T-cell (primary cell): ENCODE measurements around the gene MAPK7. TPM values are rescaled to one million over a fixed set of nuclear protein-coding genes. Genes with fewer than 3 reads are reported as not detected.
A peak's percentile ranks its signal among the peaks of the same experiment; 100 is the strongest.

Experiments
- ATAC-seq, 4 experiments: fragments of 200-7000 bp in 3 of 4; fragments of 150-1000 bp in 1 of 4; cut with Tn5 transposase; replicated peaks in 1 of 4; 1 replicate in 3 of 4; 2 replicates in 1 of 4; pipeline ENCODE4 v1.10.0; 2021; ENCODE audit warnings: moderate library complexity in 3 of 4, mild to moderate bottlenecking in 2 of 4, moderate number of reproducible peaks in 1 of 4
- CTCF ChIA-PET, 2 donors: fragments of 300-600 bp; sonication (Branson Sonifier 250); formaldehyde crosslinking; loops; one replicate each; lab custom pipeline; 2022; ENCODE audit warnings: antibody characterized with exemption in 2 of 2; lab: Charles Lee
- POLR2A ChIA-PET, 2 donors: fragments of 300-600 bp; sonication (Branson Sonifier 250); formaldehyde crosslinking; loops; one replicate each; lab custom pipeline; 2022; ENCODE audit warnings: antibody characterized with exemption in 2 of 2; lab: Charles Lee
- DNase-seq, 35 experiments: peaks; one replicate each; pipeline versions ENCODE4 v3.0.0 to v3.0.0-alpha.2; 2013 to 2023
- H3K27ac ChIP-seq: one replicate; pipeline ENCODE4 v1.5.1; 2013; ENCODE audit warnings: low read length
- H3K27me3 ChIP-seq, 2 experiments: replicated peaks in 1 of 2; 1 replicate in 1 of 2; 2 replicates in 1 of 2; pipeline versions ENCODE4 v1.6.1 to v1.7.0; 2013; ENCODE audit warnings: low read length in 1 of 2, mixed read lengths in 1 of 2; ENCODE audit not compliant: control insufficient read depth in 2 of 2, insufficient read depth in 2 of 2; ENCODE audit errors: extremely low read depth in 1 of 2
- H3K36me3 ChIP-seq, 2 donors: 1 replicate in 1 of 2; 2 replicates in 1 of 2; pipeline versions ENCODE4 v1.6.1 to v1.7.0; 2013; ENCODE audit warnings: low read length in 1 of 2; ENCODE audit not compliant: control insufficient read depth in 2 of 2, insufficient read depth in 1 of 2; ENCODE audit errors: extremely low read depth in 1 of 2
- H3K4me1 ChIP-seq, 2 experiments: 1 replicate in 1 of 2; 2 replicates in 1 of 2; pipeline versions ENCODE4 v1.6.1 to v1.7.0; 2013; ENCODE audit warnings: low read length in 2 of 2, mixed read lengths in 1 of 2; ENCODE audit not compliant: insufficient read depth in 2 of 2, control insufficient read depth in 1 of 2; ENCODE audit errors: extremely low read depth in 1 of 2
- H3K4me3 ChIP-seq, 2 donors: 1 replicate in 1 of 2; 2 replicates in 1 of 2; pipeline versions ENCODE4 v1.5.1 to v1.7.0; 2013; ENCODE audit warnings: mild to moderate bottlenecking in 2 of 2, low read length in 1 of 2, moderate library complexity in 1 of 2; ENCODE audit not compliant: control insufficient read depth in 1 of 2; ENCODE audit errors: extremely low read depth in 1 of 2
- H3K9me3 ChIP-seq: 2 replicates; pipeline ENCODE4 v1.7.0; 2013
- H3K27ac Mint-ChIP-seq, 2 donors: one replicate each; pipeline ENCODE4 v1.8.0; 2020 to 2021; ENCODE audit warnings: mild to moderate bottlenecking in 2 of 2, mixed read lengths in 2 of 2
- H3K27me3 Mint-ChIP-seq, 2 donors: one replicate each; pipeline ENCODE4 v1.8.0; 2021 to 2022; ENCODE audit warnings: mixed read lengths in 2 of 2
- H3K36me3 Mint-ChIP-seq: one replicate; pipeline ENCODE4 v1.8.0; 2021; ENCODE audit warnings: mixed read lengths
- H3K4me1 Mint-ChIP-seq, 3 donors: one replicate each; pipeline ENCODE4 v1.8.0; 2020 to 2022; ENCODE audit warnings: mixed read lengths in 3 of 3, mild to moderate bottlenecking in 1 of 3
- H3K4me3 Mint-ChIP-seq, 3 donors: one replicate each; pipeline ENCODE4 v1.8.0; 2020 to 2022; ENCODE audit warnings: mild to moderate bottlenecking in 3 of 3, mixed read lengths in 3 of 3, moderate library complexity in 3 of 3
- H3K9me3 Mint-ChIP-seq, 3 donors: one replicate each; pipeline ENCODE4 v1.8.0; 2020 to 2022; ENCODE audit warnings: mixed read lengths in 3 of 3
- WGBS: methylation state at CpG from one replicate; pipeline ENCODE4 v1.1.5; 2013; ENCODE audit warnings: missing lambda C conversion rate; ENCODE audit not compliant: insufficient coverage; 5-methylcytosine and 5-hydroxymethylcytosine counted together
- total RNA-seq, 35 experiments: library from RNA in 6 of 35; stranded (reverse) in 6 of 35; fragments of 120-200 nt in 1 of 35; gene quantifications; one replicate each; pipeline versions ENCODE4 v1.2.1 to v1.2.4 and lab custom pipeline; 2013 to 2026

MAPK7 gene
- total RNA-seq, 5 donors from 2014 or later (not counting 1 experiment from before 2014, with no cell fraction given), result 14.6 to 29.8 (median 27.9) TPM

- H3K9me3 Mint-ChIP-seq, result no peaks in the 10 kb centered on the region
- no peak overlapping the region for H3K27ac ChIP-seq
Measured at GRCh38 chr17:19337712-19338023, 40.6 kb upstream of the MAPK7 start.

GRCh38 chr17:19338031-19338990 is 40.0 kb upstream of the MAPK7 start:
- no peaks in the 10 kb centered on the region for H3K36me3 Mint-ChIP-seq
- no peaks in the 10 kb centered on the region for H3K9me3 Mint-ChIP-seq
- no peaks in the 10 kb centered on the region for H3K4me1 Mint-ChIP-seq
- 61% methylated on average over 6 of the region's 7 CpGs for WGBS
- ATAC-seq (peak; percentile 80 to 99 (median 86)), DNase-seq (peak; percentile 26 to 79 (median 60))
- no peaks in the 10 kb centered on the region for H3K36me3 ChIP-seq
- peaks cover 0 to 54% of the 10 kb centered on the region in 2 experiments for H3K27me3 ChIP-seq
- peaks cover 0 to 3% of the 10 kb centered on the region in 2 experiments for H3K4me1 ChIP-seq
- H3K27me3 Mint-ChIP-seq, result peaks cover 23 to 25% of the 10 kb centered on the region in 2 donors
- H3K27ac ChIP-seq, result no peak overlapping the region
- no peak overlapping the region for H3K27ac Mint-ChIP-seq
- no peaks in the 10 kb centered on the region for H3K9me3 ChIP-seq
- no peak overlapping the region for H3K4me3 Mint-ChIP-seq
- H3K4me3 ChIP-seq, result no peak overlapping the region
- POLR2A ChIA-PET, result no interaction called here
- CTCF ChIA-PET, result interaction anchor here (0.8 to 1.2 kb wide), 3 partner anchors 27 to 110 kb away, joined by 3 to 5 read pairs (median 5); no protein-coding TSS in a partner anchor

More at GRCh38 chr17:19337712-19338023, 40.6 kb upstream of the MAPK7 start:
- H3K36me3 ChIP-seq, result no peaks in the 10 kb centered on the region
- Mint-ChIP-seq H3K27ac (no peak overlapping the region), H3K4me1 (no peaks in the 10 kb centered on the region), H3K27me3 (peaks cover 23 to 25% of the 10 kb centered on the region in 2 donors), H3K36me3 (no peaks in the 10 kb centered on the region), H3K4me3 (no peak overlapping the region)
- H3K4me1 ChIP-seq, result peaks cover 0 to 3% of the 10 kb centered on the region in 2 experiments
- WGBS, result no CpG with 5 or more reads among the region's 2 CpGs
- ATAC-seq, result no peak
- POLR2A ChIA-PET, result no interaction called here
- CTCF ChIA-PET, result interaction anchor here (1.2 kb wide), 2 partner anchors 27 to 110 kb away, joined by 3 to 5 read pairs; no protein-coding TSS in a partner anchor
- no peak overlapping the region for H3K4me3 ChIP-seq
- no peak for DNase-seq
- H3K27me3 ChIP-seq, result peaks cover 0 to 57% of the 10 kb centered on the region in 2 experiments
- no peaks in the 10 kb centered on the region for H3K9me3 ChIP-seq

GRCh38 chr17:19339341-19339815 is 38.9 kb upstream of the MAPK7 start:
- WGBS, result no CpG with 5 or more reads among the region's 2 CpGs
- no peak overlapping the region for H3K27ac ChIP-seq
- DNase-seq, result no peak
- ChIA-PET POLR2A (no interaction called here), CTCF (interaction anchor here in 1 of 2 donors (0.5 to 0.7 kb wide), 2 partner anchors 90 to 549 kb away, joined by 3 to 4 read pairs; no protein-coding TSS in a partner anchor)
- H3K9me3 ChIP-seq, result no peaks in the 10 kb centered on the region
- ATAC-seq, result no peak
- H3K36me3 Mint-ChIP-seq, result no peaks in the 10 kb centered on the region
- no peaks in the 10 kb centered on the region for H3K4me1 Mint-ChIP-seq
- no peak overlapping the region for H3K4me3 ChIP-seq
- peaks cover 0 to 46% of the 10 kb centered on the region in 2 experiments for H3K27me3 ChIP-seq
- peaks cover 0 to 3% of the 10 kb centered on the region in 2 experiments for H3K4me1 ChIP-seq
- H3K27me3 Mint-ChIP-seq, result peaks cover 23 to 25% of the 10 kb centered on the region in 2 donors
- no peak overlapping the region for H3K27ac Mint-ChIP-seq
- no peak overlapping the region for H3K4me3 Mint-ChIP-seq
- no peaks in the 10 kb centered on the region for H3K36me3 ChIP-seq
- no peaks in the 10 kb centered on the region for H3K9me3 Mint-ChIP-seq

- Histone ChIP-seq H3K4me3 (no peak overlapping the region), H3K4me1 (peaks cover 0 to 3% of the 10 kb centered on the region in 2 experiments), H3K36me3 (no peaks in the 10 kb centered on the region), H3K9me3 (no peaks in the 10 kb centered on the region), H3K27ac (no peak overlapping the region), H3K27me3 (peaks cover 0 to 41% of the 10 kb centered on the region in 2 experiments)
- Mint-ChIP-seq H3K27me3 (peaks cover 19 to 25% of the 10 kb centered on the region in 2 donors), H3K27ac (no peak overlapping the region), H3K36me3 (no peaks in the 10 kb centered on the region), H3K9me3 (no peaks in the 10 kb centered on the region), H3K4me3 (no peak overlapping the region), H3K4me1 (no peaks in the 10 kb centered on the region)
- ATAC-seq (no peak), DNase-seq (peak in 1 of 35 experiments; percentile 21)
- WGBS, result 58% methylated on average over 3 of the region's 7 CpGs
- ChIA-PET CTCF (no interaction called here), POLR2A (no interaction called here)
Measured at GRCh38 chr17:19341211-19341631, 37.1 kb upstream of the MAPK7 start.

GRCh38 chr17:19341641-19342610 is 36.4 kb upstream of the MAPK7 start:
- ChIA-PET POLR2A (no interaction called here), CTCF (no interaction called here)
- H3K4me3 Mint-ChIP-seq, result no peak overlapping the region
- H3K27ac Mint-ChIP-seq, result no peak overlapping the region
- DNase-seq (peak in 1 of 35 experiments; percentile 12), ATAC-seq (no peak)
- H3K4me1 ChIP-seq, result peaks cover 0 to 3% of the 10 kb centered on the region in 2 experiments
- no peak overlapping the region for H3K4me3 ChIP-seq
- H3K36me3 Mint-ChIP-seq, result no peaks in the 10 kb centered on the region
- 81% methylated on average over 20 of the region's 20 CpGs for WGBS
- H3K27me3 Mint-ChIP-seq, result peaks cover 19 to 25% of the 10 kb centered on the region in 2 donors
- H3K27me3 ChIP-seq, result peaks cover 0 to 35% of the 10 kb centered on the region in 2 experiments
- no peak overlapping the region for H3K27ac ChIP-seq
- H3K9me3 ChIP-seq, result no peaks in the 10 kb centered on the region
- no peaks in the 10 kb centered on the region for H3K4me1 Mint-ChIP-seq
- H3K36me3 ChIP-seq, result no peaks in the 10 kb centered on the region
- H3K9me3 Mint-ChIP-seq, result no peaks in the 10 kb centered on the region
